HG03139 (cell line): Measurements from ENCODE around the gene JAZF1.

Source experiments
- ATAC-seq: cut with Tn5 transposase; IDR thresholded peaks from one replicate; pipeline ENCODE4 v1.9.1; 2021; ENCODE audit not compliant: unreplicated experiment

Gene JAZF1

GRCh38 chr7:28168393-28169158, 12.0 kb downstream of the JAZF1 start:
- no peak for ATAC-seq

- no peak for ATAC-seq
Measured at GRCh38 chr7:28166982-28167715, 13.4 kb downstream of the JAZF1 start.

GRCh38 chr7:28165961-28166955, 14.3 kb downstream of the JAZF1 start:
- no peak for ATAC-seq

GRCh38 chr7:28165261-28165660, 15.3 kb downstream of the JAZF1 start:
- no peak for ATAC-seq

GRCh38 chr7:28163949-28164348, 16.6 kb downstream of the JAZF1 start:
- ATAC-seq, result no peak

GRCh38 chr7:28161331-28161730, 19.3 kb downstream of the JAZF1 start:
- ATAC-seq, result no peak

GRCh38 chr7:28160551-28160991, 20.0 kb downstream of the JAZF1 start:
- no peak for ATAC-seq

- ATAC-seq, result no peak
Measured at GRCh38 chr7:28157831-28158416, 22.7 kb downstream of the JAZF1 start.

GRCh38 chr7:28157076-28157745, 23.4 kb downstream of the JAZF1 start:
- no peak for ATAC-seq

GRCh38 chr7:28156401-28156800, 24.2 kb downstream of the JAZF1 start:
- ATAC-seq, result no peak

- no peak for ATAC-seq
Measured at GRCh38 chr7:28155964-28156363, 24.6 kb downstream of the JAZF1 start.

- peak; percentile 66 for ATAC-seq
Measured at GRCh38 chr7:28155019-28155660, 25.5 kb downstream of the JAZF1 start.

- no peak for ATAC-seq
Measured at GRCh38 chr7:28152594-28152993, 28.0 kb downstream of the JAZF1 start.

- no peak for ATAC-seq
Measured at GRCh38 chr7:28151965-28152364, 28.6 kb downstream of the JAZF1 start.

- no peak for ATAC-seq
Measured at GRCh38 chr7:28149291-28150101, 31.1 kb downstream of the JAZF1 start.

- no peak for ATAC-seq
Measured at GRCh38 chr7:28145931-28146330, 34.7 kb downstream of the JAZF1 start.

GRCh38 chr7:28145090-28145626, 35.4 kb downstream of the JAZF1 start:
- ATAC-seq, result no peak

GRCh38 chr7:28144266-28144665, 36.3 kb downstream of the JAZF1 start:
- ATAC-seq, result no peak

GRCh38 chr7:28142650-28143049, 37.9 kb downstream of the JAZF1 start:
- no peak for ATAC-seq
